Caco-2 (cell line): ENCODE results near the gene PSMG1. TPM values are rescaled to one million over a fixed set of nuclear protein-coding genes. Genes with fewer than 3 reads are reported as not detected.

Experiments used
- BruUV-seq: library from RNA; stranded (reverse); fragments of 400-500 nt; replicated peaks from 2 replicates; lab custom pipeline; 2021; lab: Mats Ljungman, UMichigan
- CTCF ChIA-PET: fragments of 300-600 bp; sonication (Branson Sonifier 250); formaldehyde crosslinking; loops from one replicate; lab custom pipeline; 2022; ENCODE audit warnings: antibody characterized with exemption; lab: Charles Lee
- POLR2A ChIA-PET: fragments of 300-600 bp; sonication (Branson Sonifier 250); formaldehyde crosslinking; loops from one replicate; lab custom pipeline; 2022; ENCODE audit warnings: antibody characterized with exemption; lab: Charles Lee
- DNase-seq, 2 experiments: peaks; one replicate each; pipeline versions ENCODE4 v3.0.0 to v3.0.0-alpha.2; 2020 to 2022
- H3K27me3 ChIP-seq: replicated peaks from 2 replicates; pipeline ENCODE4 v1.6.0; 2011; ENCODE audit warnings: low read length; ENCODE audit not compliant: control insufficient read depth, insufficient read depth
- H3K36me3 ChIP-seq: 2 replicates; pipeline ENCODE4 v1.5.1; 2011; ENCODE audit warnings: low read length; ENCODE audit not compliant: control insufficient read depth, insufficient read depth
- H3K4me1 ChIP-seq: fragments of 250-450 bp; sonication (Bioruptor Pico); 2 replicates; pipeline ENCODE4 v1.5.1; 2020; ENCODE audit warnings: mild to moderate bottlenecking
- H3K4me3 ChIP-seq: 2 replicates; pipeline ENCODE4 v1.5.1; 2011; ENCODE audit warnings: low read depth, mild to moderate bottlenecking, control low read depth, low read length
- H3K9me3 ChIP-seq: fragments of 250-450 bp; sonication (Bioruptor Pico); 2 replicates; pipeline ENCODE4 v1.5.1; 2020; ENCODE audit warnings: mild to moderate bottlenecking, moderate library complexity
- H3K27ac Mint-ChIP-seq: one replicate; pipeline ENCODE4 v1.8.0; 2022; ENCODE audit warnings: mixed read lengths; ENCODE audit not compliant: unreplicated experiment
- H3K27me3 Mint-ChIP-seq: one replicate; pipeline ENCODE4 v1.8.0; 2022; ENCODE audit warnings: mixed read lengths; ENCODE audit not compliant: insufficient read depth, unreplicated experiment
- H3K36me3 Mint-ChIP-seq: one replicate; pipeline ENCODE4 v1.8.0; 2022; ENCODE audit warnings: mild to moderate bottlenecking, mixed read lengths; ENCODE audit not compliant: insufficient read depth, unreplicated experiment
- H3K4me1 Mint-ChIP-seq: one replicate; pipeline ENCODE4 v1.8.0; 2022; ENCODE audit warnings: low read depth, mixed read lengths; ENCODE audit not compliant: unreplicated experiment
- H3K4me3 Mint-ChIP-seq: one replicate; pipeline ENCODE4 v1.8.0; 2022; ENCODE audit warnings: mild to moderate bottlenecking, moderate library complexity, mixed read lengths; ENCODE audit not compliant: unreplicated experiment
- H3K9me3 Mint-ChIP-seq: one replicate; pipeline ENCODE4 v1.8.0; 2022; ENCODE audit warnings: mixed read lengths; ENCODE audit not compliant: unreplicated experiment
- intact Hi-C: fragments of 100-400 bp; cut with micrococcal nuclease; formaldehyde crosslinking; loops from one replicate; pipeline ENCODE4 v1.10.0; 2022; ENCODE audit not compliant: unreplicated experiment
- total RNA-seq: library from RNA; stranded (reverse); gene quantifications from 2 replicates; pipeline ENCODE4 v1.2.3, GENCODE V29; 2022
- TF ChIP-seq, protein P1 (sequence below), 2 experiments: fragments of 200-600 bp in 1 of 2; IDR thresholded peaks; 1 replicate in 1 of 2; 2 replicates in 1 of 2; pipeline versions ENCODE4 v1.5.1 to v1.8.0; 2011 to 2022; ENCODE audit warnings: antibody characterized with exemption in 1 of 2, control low read depth in 1 of 2, inconsistent platforms in 1 of 2, low read depth in 1 of 2, low read length in 1 of 2, mild to moderate bottlenecking in 1 of 2, moderate library complexity in 1 of 2; ENCODE audit not compliant: insufficient read depth in 1 of 2, severe bottlenecking in 1 of 2, unreplicated experiment in 1 of 2

Gene PSMG1
- total RNA-seq, 1 experiment from 2014 or later: 86.2 TPM

DNA sequence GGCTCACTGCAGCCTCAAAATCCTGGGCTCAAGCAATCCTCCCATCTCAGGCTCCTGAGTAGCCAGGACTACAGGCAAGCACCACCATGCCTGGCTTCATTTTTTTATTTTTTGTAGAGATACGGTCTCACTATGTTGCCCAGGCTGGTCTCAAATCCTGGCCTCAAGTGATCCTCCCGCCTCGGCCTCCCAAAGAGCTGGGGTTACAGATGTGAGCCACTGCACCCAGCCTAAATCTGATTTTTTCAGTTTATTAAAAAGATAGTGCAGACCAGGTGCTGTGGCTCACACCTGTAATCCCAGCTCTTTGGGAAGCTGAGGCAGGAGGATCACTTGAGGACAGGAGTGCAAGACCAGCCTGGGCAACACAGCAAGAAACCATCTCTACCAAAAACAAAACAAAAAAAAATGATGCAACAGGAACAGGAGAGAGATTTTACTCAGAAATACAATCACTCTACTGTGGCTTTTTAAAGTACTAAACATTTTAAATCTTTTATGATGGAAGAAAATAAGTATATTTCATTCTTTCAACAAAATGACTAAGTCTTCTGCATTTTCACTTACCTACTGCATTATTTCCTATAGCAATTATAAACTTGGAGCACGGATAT, 1.9 kb downstream of the PSMG1 start:
- H3K4me3 Mint-ChIP-seq: peak overlapping the region; percentile 93
- ChIA-PET CTCF (no interaction called here), POLR2A (no interaction called here)
- TF ChIP-seq, protein P1, sequence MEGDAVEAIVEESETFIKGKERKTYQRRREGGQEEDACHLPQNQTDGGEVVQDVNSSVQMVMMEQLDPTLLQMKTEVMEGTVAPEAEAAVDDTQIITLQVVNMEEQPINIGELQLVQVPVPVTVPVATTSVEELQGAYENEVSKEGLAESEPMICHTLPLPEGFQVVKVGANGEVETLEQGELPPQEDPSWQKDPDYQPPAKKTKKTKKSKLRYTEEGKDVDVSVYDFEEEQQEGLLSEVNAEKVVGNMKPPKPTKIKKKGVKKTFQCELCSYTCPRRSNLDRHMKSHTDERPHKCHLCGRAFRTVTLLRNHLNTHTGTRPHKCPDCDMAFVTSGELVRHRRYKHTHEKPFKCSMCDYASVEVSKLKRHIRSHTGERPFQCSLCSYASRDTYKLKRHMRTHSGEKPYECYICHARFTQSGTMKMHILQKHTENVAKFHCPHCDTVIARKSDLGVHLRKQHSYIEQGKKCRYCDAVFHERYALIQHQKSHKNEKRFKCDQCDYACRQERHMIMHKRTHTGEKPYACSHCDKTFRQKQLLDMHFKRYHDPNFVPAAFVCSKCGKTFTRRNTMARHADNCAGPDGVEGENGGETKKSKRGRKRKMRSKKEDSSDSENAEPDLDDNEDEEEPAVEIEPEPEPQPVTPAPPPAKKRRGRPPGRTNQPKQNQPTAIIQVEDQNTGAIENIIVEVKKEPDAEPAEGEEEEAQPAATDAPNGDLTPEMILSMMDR (IDR thresholded peaks at IDR 0.05; ENCODE audit: insufficient read depth in 1 of 2, low read depth in 1 of 2, low read length in 1 of 2, severe bottlenecking in 1 of 2, unreplicated experiment in 1 of 2): no peak
- no peaks in the 10 kb centered on the region for H3K9me3 Mint-ChIP-seq
- intact Hi-C loops: loop anchor here (5.0 to 10.0 kb wide), 2 partner anchors 206 to 263 kb away; partner anchors contain the start of gene LCA5L
- no peaks in the 10 kb centered on the region for H3K27me3 Mint-ChIP-seq
- no peaks in the 10 kb centered on the region for H3K36me3 ChIP-seq
- no peak for DNase-seq
- H3K4me3 ChIP-seq: no peak overlapping the region
- 0 out of 2 replicates have a peak, but pooled peaks cover 6% of the 10 kb centered on the region for H3K4me1 ChIP-seq
- no peaks in the 10 kb centered on the region for H3K27me3 ChIP-seq
- BruUV-seq: no TSS peak
- peaks cover 42% of the 10 kb centered on the region for H3K36me3 Mint-ChIP-seq
- H3K27ac Mint-ChIP-seq: no peak overlapping the region
- no peaks in the 10 kb centered on the region for H3K9me3 ChIP-seq
- H3K4me1 Mint-ChIP-seq: no peaks in the 10 kb centered on the region

DNA sequence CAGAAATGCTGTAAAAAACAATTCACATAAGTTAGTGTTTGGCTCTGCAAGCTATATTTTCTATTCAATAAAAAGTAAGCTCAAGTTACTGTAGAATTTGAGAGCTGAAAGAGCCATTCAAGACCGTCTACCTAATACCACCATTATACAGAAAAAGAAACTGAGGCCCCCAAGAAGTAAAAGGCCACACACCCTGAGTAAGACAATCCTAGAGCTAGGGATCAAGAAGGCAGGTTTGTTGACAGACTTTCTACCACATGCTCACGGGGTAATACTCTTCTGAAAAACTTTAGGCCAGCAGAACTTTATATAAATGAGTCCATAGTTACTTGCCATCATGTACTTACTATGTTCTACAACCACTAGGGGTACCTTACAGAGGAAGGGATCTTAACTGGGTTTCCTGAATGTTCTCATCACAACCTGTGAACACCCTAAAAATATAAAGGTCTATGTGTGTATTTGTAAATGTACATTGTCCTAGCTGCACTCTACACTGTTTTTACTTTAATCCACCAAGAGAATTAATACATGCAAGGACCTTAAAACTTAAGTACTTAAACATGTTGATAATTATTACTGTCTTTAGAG, 2.7 kb downstream of the PSMG1 start:
- TF ChIP-seq, protein P1 (IDR thresholded peaks at IDR 0.05; ENCODE audit: insufficient read depth in 1 of 2, low read depth in 1 of 2, low read length in 1 of 2, severe bottlenecking in 1 of 2, unreplicated experiment in 1 of 2): peak in 1 of 2 experiments; percentile 19
- CTCF ChIA-PET: no interaction called here
- peaks cover 42% of the 10 kb centered on the region for H3K36me3 Mint-ChIP-seq
- Histone ChIP-seq H3K27me3 (no peaks in the 10 kb centered on the region), H3K36me3 (no peaks in the 10 kb centered on the region), H3K9me3 (no peaks in the 10 kb centered on the region), H3K4me3 (no peak overlapping the region), H3K4me1 (0 out of 2 replicates have a peak, but pooled peaks cover 6% of the 10 kb centered on the region)
- H3K4me1 Mint-ChIP-seq: no peaks in the 10 kb centered on the region
- H3K9me3 Mint-ChIP-seq: no peaks in the 10 kb centered on the region
- H3K27me3 Mint-ChIP-seq: no peaks in the 10 kb centered on the region
- no peak overlapping the region for H3K4me3 Mint-ChIP-seq
- POLR2A ChIA-PET: interaction anchor here (0.6 kb wide), 1 partner anchor 35 kb away, joined by 3 read pairs; no protein-coding TSS in a partner anchor
- BruUV-seq: no TSS peak
- no peak for DNase-seq
- intact Hi-C loops: loop anchor here (5.0 to 10.0 kb wide), 2 partner anchors 207 to 264 kb away; partner anchors contain the start of gene LCA5L
- no peak overlapping the region for H3K27ac Mint-ChIP-seq

DNA sequence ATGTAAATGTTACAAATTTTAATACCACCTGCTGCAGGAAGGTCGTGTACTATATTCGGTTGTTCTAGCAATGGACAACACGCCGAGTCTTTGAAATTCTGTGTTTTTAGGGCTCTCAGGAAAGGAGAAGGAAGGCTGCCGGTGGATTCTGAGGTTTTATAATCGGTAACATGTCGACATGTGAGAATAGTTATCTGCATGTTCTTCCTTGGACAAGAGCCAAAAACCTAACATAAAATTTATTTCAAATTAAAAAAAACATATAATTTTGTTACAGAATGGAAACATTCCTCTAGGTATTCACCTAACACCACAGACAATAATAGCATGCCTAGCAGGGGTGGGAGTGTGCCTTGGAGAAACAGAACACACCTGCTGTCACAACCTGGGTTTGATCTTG, 4.8 kb downstream of the PSMG1 start:
- no peak for DNase-seq
- no peaks in the 10 kb centered on the region for H3K27me3 ChIP-seq
- TF ChIP-seq, protein P1 (IDR thresholded peaks at IDR 0.05; ENCODE audit: insufficient read depth in 1 of 2, low read depth in 1 of 2, low read length in 1 of 2, severe bottlenecking in 1 of 2, unreplicated experiment in 1 of 2): no peak
- H3K36me3 ChIP-seq: no peaks in the 10 kb centered on the region; the same call in 1 of the 2 replicates
- H3K4me3 ChIP-seq: no peak overlapping the region
- ChIA-PET POLR2A (no interaction called here), CTCF (no interaction called here)
- no peaks in the 10 kb centered on the region for H3K9me3 Mint-ChIP-seq
- H3K4me3 Mint-ChIP-seq: no peak overlapping the region
- no TSS peak for BruUV-seq
- peaks cover 45% of the 10 kb centered on the region for H3K36me3 Mint-ChIP-seq
- H3K27ac Mint-ChIP-seq: no peak overlapping the region
- intact Hi-C loops: no loop called here
- H3K4me1 Mint-ChIP-seq: no peaks in the 10 kb centered on the region
- no peaks in the 10 kb centered on the region for H3K4me1 ChIP-seq
- no peaks in the 10 kb centered on the region for H3K27me3 Mint-ChIP-seq
- H3K9me3 ChIP-seq: no peaks in the 10 kb centered on the region
